Cardiac muscle cell (in vitro differentiated cells and primary cell): ENCODE data around the gene MESD. TPM values are rescaled to one million over a fixed set of nuclear protein-coding genes. Genes with fewer than 3 reads are reported as not detected.

Source experiments
- DNase-seq, 2 donors: peaks; one replicate each; pipeline versions ENCODE4 v3.0.0 to v3.0.0-alpha.2; 2010 to 2017; ENCODE audit warnings: low read depth in 1 of 2, low spot score in 1 of 2
- H3K27ac ChIP-seq: fragments of 200-600 bp; sonication (generic); 2 replicates; pipeline ENCODE4 v1.5.1; 2016
- H3K27me3 ChIP-seq: fragments of 200-600 bp; sonication (generic); 2 replicates; pipeline ENCODE4 v1.6.0; 2016; ENCODE audit warnings: control low read depth
- H3K36me3 ChIP-seq: fragments of 200-600 bp; sonication (generic); 2 replicates; pipeline ENCODE4 v1.5.1; 2016; ENCODE audit warnings: control low read depth
- H3K4me1 ChIP-seq: fragments of 200-600 bp; sonication (generic); 2 replicates; pipeline ENCODE4 v1.8.1; 2017; ENCODE audit warnings: low read depth, mild to moderate bottlenecking, mixed run types
- H3K4me3 ChIP-seq: fragments of 200-600 bp; sonication (generic); 2 replicates; pipeline ENCODE4 v1.5.1; 2016; ENCODE audit warnings: mild to moderate bottlenecking
- H3K9me3 ChIP-seq: fragments of 200-600 bp; sonication (generic); 2 replicates; pipeline ENCODE4 v1.5.1; 2017; ENCODE audit warnings: low read depth, mild to moderate bottlenecking, control low read depth
- polyA plus RNA-seq: library from polyadenylated mRNA; unstranded; fragments of >200 nt; fragmentation: Nextera tagmentation; extraction: Ambion mirVana; gene quantifications from 2 replicates; pipeline ENCODE4 v1.2.1, GENCODE V29; 2016
- total RNA-seq: library from RNA; depleted of rRNA; stranded (reverse); fragments of >200 nt; gene quantifications from 2 replicates; pipeline ENCODE4 v1.2.3, GENCODE V29; 2016
- TF ChIP-seq, protein P1 (sequence below): IDR thresholded peaks from 2 replicates; pipeline ENCODE4 v1.5.1; 2012; ENCODE audit warnings: low read depth, mild to moderate bottlenecking, low read length

MESD gene
- total and polyA plus RNA-seq, 2 experiments from 2014 or later, result 20.1 to 35.8 TPM

- peaks cover 3% of the 10 kb centered on the region for H3K36me3 ChIP-seq
- H3K9me3 ChIP-seq, result no peaks in the 10 kb centered on the region
- H3K27ac ChIP-seq, result no peak overlapping the region
- peaks cover under 1% of the 10 kb centered on the region for H3K4me1 ChIP-seq
- TF ChIP-seq, protein P1, sequence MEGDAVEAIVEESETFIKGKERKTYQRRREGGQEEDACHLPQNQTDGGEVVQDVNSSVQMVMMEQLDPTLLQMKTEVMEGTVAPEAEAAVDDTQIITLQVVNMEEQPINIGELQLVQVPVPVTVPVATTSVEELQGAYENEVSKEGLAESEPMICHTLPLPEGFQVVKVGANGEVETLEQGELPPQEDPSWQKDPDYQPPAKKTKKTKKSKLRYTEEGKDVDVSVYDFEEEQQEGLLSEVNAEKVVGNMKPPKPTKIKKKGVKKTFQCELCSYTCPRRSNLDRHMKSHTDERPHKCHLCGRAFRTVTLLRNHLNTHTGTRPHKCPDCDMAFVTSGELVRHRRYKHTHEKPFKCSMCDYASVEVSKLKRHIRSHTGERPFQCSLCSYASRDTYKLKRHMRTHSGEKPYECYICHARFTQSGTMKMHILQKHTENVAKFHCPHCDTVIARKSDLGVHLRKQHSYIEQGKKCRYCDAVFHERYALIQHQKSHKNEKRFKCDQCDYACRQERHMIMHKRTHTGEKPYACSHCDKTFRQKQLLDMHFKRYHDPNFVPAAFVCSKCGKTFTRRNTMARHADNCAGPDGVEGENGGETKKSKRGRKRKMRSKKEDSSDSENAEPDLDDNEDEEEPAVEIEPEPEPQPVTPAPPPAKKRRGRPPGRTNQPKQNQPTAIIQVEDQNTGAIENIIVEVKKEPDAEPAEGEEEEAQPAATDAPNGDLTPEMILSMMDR, result no peak
- no peak overlapping the region for H3K4me3 ChIP-seq
- no peaks in the 10 kb centered on the region for H3K27me3 ChIP-seq
- no peak for DNase-seq
Measured at GRCh38 chr15:80940331-80940730, 49.3 kb downstream of the MESD start.

- no peaks in the 10 kb centered on the region for H3K9me3 ChIP-seq
- no peak overlapping the region for H3K4me3 ChIP-seq
- DNase-seq, result no peak
- peaks cover 3% of the 10 kb centered on the region for H3K36me3 ChIP-seq
- H3K27ac ChIP-seq, result no peak overlapping the region
- H3K4me1 ChIP-seq, result peaks cover 7% of the 10 kb centered on the region
- TF ChIP-seq, protein P1, result no peak
- no peaks in the 10 kb centered on the region for H3K27me3 ChIP-seq
Measured at GRCh38 chr15:80939216-80939615, 50.4 kb downstream of the MESD start.

DNA sequence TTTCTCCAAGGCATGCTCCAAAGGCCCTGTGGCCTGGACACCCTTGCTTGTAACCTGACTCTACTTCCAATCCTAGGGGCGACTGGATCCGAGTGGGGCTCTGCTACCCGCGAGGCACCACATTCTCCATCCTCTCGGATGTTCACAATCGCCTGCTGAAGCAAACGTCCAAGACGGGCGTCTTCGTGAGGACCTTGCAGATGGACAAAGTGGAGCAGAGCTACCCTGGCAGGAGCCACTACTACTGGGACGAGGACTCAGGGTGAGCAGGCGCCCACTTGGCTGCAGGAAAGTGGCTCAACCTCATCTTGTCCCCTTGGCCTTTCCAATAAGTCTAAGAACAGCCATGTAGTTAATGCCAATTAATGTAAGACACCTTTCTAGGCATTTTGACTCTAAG, 51.9 kb downstream of the MESD start:
- H3K4me1 ChIP-seq, result peaks cover 7% of the 10 kb centered on the region
- H3K4me3 ChIP-seq, result no peak overlapping the region
- TF ChIP-seq, protein P1, result no peak
- H3K27ac ChIP-seq, result no peak overlapping the region
- no peak for DNase-seq
- H3K27me3 ChIP-seq, result no peaks in the 10 kb centered on the region
- peaks cover 3% of the 10 kb centered on the region for H3K36me3 ChIP-seq
- no peaks in the 10 kb centered on the region for H3K9me3 ChIP-seq

DNA sequence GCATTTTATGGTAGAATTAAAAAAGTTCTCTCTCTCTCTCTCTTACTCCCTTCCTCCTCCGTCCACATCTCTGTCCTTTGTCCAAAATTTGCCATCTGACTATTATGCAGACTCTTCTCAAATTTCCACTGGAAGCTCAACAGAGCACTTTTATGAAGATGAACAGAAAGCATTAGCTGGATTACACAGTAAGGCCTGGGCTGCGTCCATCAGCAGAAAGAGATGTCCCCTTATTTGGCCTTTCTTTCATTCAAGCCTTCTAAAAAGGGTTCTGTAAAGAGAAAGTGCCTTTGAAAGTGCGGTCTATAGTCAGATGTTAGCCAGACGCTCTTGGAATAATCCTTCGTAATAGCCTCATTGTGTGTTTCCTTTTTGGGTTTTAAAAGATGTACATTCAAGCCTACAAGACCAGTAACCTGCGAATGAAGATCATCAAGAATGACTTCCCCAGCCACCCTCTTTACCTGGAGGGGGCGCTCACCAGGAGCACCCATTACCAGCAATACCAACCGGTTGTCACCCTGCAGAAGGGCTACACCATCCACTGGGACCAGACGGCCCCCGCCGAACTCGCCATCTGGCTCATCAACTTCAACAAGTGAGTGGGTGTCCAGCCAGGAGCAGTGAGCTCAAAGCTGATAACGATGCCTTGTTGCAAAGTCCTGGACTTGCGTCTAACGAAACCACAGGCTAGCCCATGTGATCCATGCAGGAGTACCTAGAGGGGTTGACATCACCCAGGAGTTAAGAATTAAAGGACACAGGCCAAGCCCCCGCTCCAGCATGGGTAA, 53.1 kb downstream of the MESD start:
- Histone ChIP-seq H3K27ac (peak overlapping the region; percentile 26), H3K36me3 (peaks cover 2% of the 10 kb centered on the region), H3K27me3 (no peaks in the 10 kb centered on the region), H3K4me3 (no peak overlapping the region), H3K4me1 (peaks cover 7% of the 10 kb centered on the region), H3K9me3 (no peaks in the 10 kb centered on the region)
- peak in 1 of 2 donors; percentile 28 for DNase-seq
- TF ChIP-seq, protein P1, result no peak

DNA sequence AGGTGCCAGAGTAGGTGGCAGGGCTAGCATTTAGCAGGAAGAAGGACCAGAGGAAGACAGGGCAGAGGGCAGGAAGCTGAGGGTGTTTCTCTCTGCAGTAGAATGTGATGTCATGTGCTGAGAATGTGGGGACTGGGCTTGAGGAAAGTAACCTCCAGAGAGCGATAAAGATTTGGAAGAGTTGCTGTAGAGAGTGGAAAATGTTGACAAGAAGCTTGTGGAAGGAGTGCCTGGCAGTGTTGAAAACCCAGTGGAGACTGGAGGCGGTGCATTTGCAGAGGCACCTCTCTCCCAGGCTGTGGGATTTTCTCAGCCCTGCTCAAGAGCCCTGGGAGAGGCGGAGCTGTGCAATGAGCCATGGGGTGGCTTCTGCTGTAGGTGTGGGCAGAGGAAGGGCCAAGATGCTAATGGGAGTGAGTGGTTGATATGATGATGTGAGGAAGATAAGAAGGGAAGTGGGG, 54.8 kb downstream of the MESD start:
- Histone ChIP-seq H3K27me3 (no peaks in the 10 kb centered on the region), H3K4me1 (peaks cover 7% of the 10 kb centered on the region), H3K27ac (peak overlapping the region; percentile 13), H3K36me3 (no peaks in the 10 kb centered on the region), H3K9me3 (no peaks in the 10 kb centered on the region), H3K4me3 (no peak overlapping the region)
- peak; percentile 55 to 84 for DNase-seq
- TF ChIP-seq, protein P1, result no peak
